Left renal cortex interstitium (tissue), 4 donors: Measurements from ENCODE around the gene SLCO4A1. TPM values are rescaled to one million over a fixed set of nuclear protein-coding genes. Genes with fewer than 3 reads are reported as not detected.

Experiments used
- DNase-seq, 4 donors: peaks; one replicate each; pipeline ENCODE4 v3.0.0-alpha.2; 2013; ENCODE audit warnings: low read depth in 4 of 4, low spot score in 2 of 4, missing footprints in 1 of 4
- polyA plus RNA-seq, 4 donors: library from polyadenylated mRNA; unstranded; fragments of 120-200 nt; gene quantifications; one replicate each; pipeline ENCODE4 v1.2.1, GENCODE V29; 2013; ENCODE audit not compliant: insufficient read length in 4 of 4

SLCO4A1 gene
- polyA plus RNA-seq, 4 donors: 1.8 to 9.1 (median 3.4) TPM

- no peak for DNase-seq
Observed at GRCh38 chr20:62708591-62709536, 66.6 kb downstream of the SLCO4A1 start, which contains the start of gene NTSR1. TSS of gene NTSR1 (plus strand) at chr20:62708836. CDS start at chr20:62709208, 372 bp downstream.

GRCh38 chr20:62709537-62709905 lies 67.2 kb downstream of the SLCO4A1 start:
- DNase-seq: no peak

- no peak for DNase-seq
Observed at GRCh38 chr20:62710221-62710885, 68.0 kb downstream of the SLCO4A1 start.

- DNase-seq: no peak
Observed at GRCh38 chr20:62710886-62711702, 68.8 kb downstream of the SLCO4A1 start.

- DNase-seq: no peak
Observed at GRCh38 chr20:62711703-62712101, 69.4 kb downstream of the SLCO4A1 start.

- DNase-seq: no peak
Observed at GRCh38 chr20:62712606-62713005, 70.3 kb downstream of the SLCO4A1 start.

GRCh38 chr20:62714006-62714405 lies 71.7 kb downstream of the SLCO4A1 start:
- DNase-seq: no peak

GRCh38 chr20:62714799-62715198 lies 72.5 kb downstream of the SLCO4A1 start:
- DNase-seq: no peak

- DNase-seq: no peak
Observed at GRCh38 chr20:62715201-62715600, 72.9 kb downstream of the SLCO4A1 start.

- DNase-seq: no peak
Observed at GRCh38 chr20:62716198-62716940, 74.1 kb downstream of the SLCO4A1 start.

GRCh38 chr20:62716941-62717310 lies 74.6 kb downstream of the SLCO4A1 start:
- no peak for DNase-seq

- DNase-seq: no peak
Observed at GRCh38 chr20:62717933-62718332, 75.6 kb downstream of the SLCO4A1 start.

- DNase-seq: no peak
Observed at GRCh38 chr20:62718546-62718945, 76.2 kb downstream of the SLCO4A1 start.

GRCh38 chr20:62719250-62719935 lies 77.1 kb downstream of the SLCO4A1 start:
- no peak for DNase-seq

Other genes with a start within 250 kb of the SLCO4A1 start
- gene CABLES2, start 235.2 kb upstream of the SLCO4A1 start, polyA plus RNA-seq: 10 to 100 TPM in 3 of 4 donors, 1 to 10 TPM in 1; 8.0 to 11.6 (median 11.0) TPM
- gene RBBP8NL, start 215.0 kb upstream of the SLCO4A1 start, polyA plus RNA-seq: 1 to 10 TPM; 1.6 to 3.0 (median 2.0) TPM
- 10 to 100 TPM in 1 of 4 donors, 1 to 10 TPM in 3; 6.3 to 11.1 (median 8.3) TPM for gene GATA5, start 166.5 kb upstream of the SLCO4A1 start, polyA plus RNA-seq
- 1 to 10 TPM in 3 of 4 donors, under 1 TPM in 1; 0.99 to 1.6 (median 1.5) TPM for gene NTSR1, start 66.3 kb downstream of the SLCO4A1 start, polyA plus RNA-seq
- gene MRGBP, start 154.0 kb downstream of the SLCO4A1 start, polyA plus RNA-seq: 10 to 100 TPM; 14.9 to 18.8 (median 16.6) TPM
- gene OGFR, start 162.3 kb downstream of the SLCO4A1 start, polyA plus RNA-seq: 10 to 100 TPM; 26.5 to 36.5 (median 34.6) TPM
- gene COL9A3, start 174.5 kb downstream of the SLCO4A1 start, polyA plus RNA-seq: 10 to 100 TPM; 19.3 to 29.5 (median 24.9) TPM
- 10 to 100 TPM; 10.9 to 14.5 (median 12.7) TPM for gene TCFL5, start 219.3 kb downstream of the SLCO4A1 start, polyA plus RNA-seq